Activated CD4-positive, alpha-beta T cell treated with anti-CD3 and anti-CD28 coated beads, Interleukin-2, amount 50 U/mL, for 1 hour (primary cell): Measurements from ENCODE around the gene IFITM2.
A peak's percentile ranks its signal among the peaks of the same experiment; 100 is the strongest.
"Not testable (repeated sequence)": the region's sequence is repeated elsewhere in the genome, so short reads cannot be mapped to it uniquely, and the experiment has no call there.

Experiments used
- DNase-seq: peaks from one replicate; pipeline ENCODE4 v3.0.0-alpha.2; 2020

The IFITM2 gene

GRCh38 chr11:293852-294661 is 13.6 kb upstream of the IFITM2 start:
- no peak for DNase-seq

- DNase-seq, result no peak
Observed at GRCh38 chr11:294780-295179, 12.8 kb upstream of the IFITM2 start.

GRCh38 chr11:295351-296170 is 12.1 kb upstream of the IFITM2 start:
- no peak for DNase-seq

DNA sequence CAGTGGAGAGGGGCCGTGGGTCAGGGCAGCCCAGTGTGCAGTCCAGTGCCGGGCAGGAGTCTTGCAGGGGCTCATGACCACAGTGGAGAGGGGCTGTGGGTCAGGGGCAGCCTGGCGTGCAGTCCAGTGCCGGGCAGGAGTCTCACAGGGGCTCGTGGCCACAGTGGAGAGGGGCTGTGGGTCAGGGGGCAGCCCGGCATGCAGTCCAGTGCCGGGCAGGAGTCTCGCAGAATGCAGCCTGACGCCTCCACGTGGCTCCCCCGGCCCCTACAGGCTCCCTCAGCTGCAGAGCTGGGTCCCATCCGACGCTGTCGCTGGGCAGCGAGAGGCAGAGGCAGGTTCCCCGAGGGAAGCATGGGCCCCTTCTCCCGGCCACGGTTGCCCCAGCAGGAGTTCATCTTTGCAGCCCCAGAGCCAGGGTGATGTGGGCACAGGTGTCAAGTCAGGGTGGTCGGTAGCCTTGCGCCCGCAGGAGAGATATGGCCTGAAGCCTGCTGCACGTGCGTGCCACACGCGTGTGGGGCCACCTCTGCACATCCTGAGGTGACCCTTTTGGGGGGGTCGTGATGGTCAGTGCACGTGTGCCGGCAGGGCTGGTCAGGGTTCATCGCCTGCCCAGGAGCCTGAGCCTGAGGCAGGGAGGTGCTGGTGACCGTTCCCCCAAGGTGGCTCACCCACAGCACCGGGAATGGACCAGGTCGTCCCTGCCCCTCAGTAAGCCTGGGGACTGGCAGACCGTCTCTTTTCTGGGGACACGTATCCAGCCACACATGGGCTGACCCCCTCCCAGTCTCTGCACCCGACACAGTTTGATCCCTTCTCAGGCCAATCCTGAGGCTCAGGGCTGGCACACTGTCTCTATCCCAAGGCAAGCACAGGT is 11.2 kb upstream of the IFITM2 start:
- DNase-seq, result no peak

- no peak for DNase-seq
Observed at GRCh38 chr11:297051-297585, 10.5 kb upstream of the IFITM2 start.

GRCh38 chr11:297586-298405 is 9.8 kb upstream of the IFITM2 start:
- DNase-seq, result no peak

DNA sequence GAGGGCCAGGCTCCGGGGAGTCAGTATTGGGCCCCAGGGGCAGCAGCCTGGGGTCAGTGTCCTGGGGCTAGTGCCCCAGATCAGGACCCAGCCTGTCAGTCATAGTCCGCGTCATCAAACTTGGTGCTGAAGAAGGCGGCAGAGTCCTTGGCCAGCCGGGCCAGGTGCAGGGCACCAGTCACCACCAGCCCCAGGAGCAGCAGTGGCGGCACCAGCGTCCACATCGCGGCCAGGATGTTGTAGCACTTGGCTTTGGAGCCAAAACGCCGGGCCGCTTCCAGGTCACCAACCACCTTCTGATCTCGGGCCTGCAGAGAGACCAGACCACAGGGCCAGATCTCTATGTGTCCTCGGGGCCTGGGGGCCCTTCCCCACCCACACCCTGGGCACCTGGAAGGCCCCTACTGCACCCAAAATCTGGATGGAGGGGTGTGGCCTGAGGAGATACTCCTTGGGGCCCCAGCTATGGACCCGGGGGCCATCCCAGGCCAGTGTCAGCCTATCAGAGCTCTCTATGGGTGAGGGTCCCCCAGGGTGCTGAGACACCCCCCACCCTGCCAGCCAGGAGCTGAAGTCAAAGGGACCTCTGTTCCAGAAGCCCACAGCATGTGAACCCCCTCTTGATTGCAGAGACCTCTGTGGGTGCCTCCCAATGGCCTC is 9.1 kb upstream of the IFITM2 start:
- DNase-seq, result no peak

GRCh38 chr11:299081-299891 is 8.3 kb upstream of the IFITM2 start, which contains the start of gene IFITM5:
IFITM5 (minus strand) TSS chr11:299526; CDS start chr11:299490, 36 bp downstream.
- DNase-seq, result no peak

DNA sequence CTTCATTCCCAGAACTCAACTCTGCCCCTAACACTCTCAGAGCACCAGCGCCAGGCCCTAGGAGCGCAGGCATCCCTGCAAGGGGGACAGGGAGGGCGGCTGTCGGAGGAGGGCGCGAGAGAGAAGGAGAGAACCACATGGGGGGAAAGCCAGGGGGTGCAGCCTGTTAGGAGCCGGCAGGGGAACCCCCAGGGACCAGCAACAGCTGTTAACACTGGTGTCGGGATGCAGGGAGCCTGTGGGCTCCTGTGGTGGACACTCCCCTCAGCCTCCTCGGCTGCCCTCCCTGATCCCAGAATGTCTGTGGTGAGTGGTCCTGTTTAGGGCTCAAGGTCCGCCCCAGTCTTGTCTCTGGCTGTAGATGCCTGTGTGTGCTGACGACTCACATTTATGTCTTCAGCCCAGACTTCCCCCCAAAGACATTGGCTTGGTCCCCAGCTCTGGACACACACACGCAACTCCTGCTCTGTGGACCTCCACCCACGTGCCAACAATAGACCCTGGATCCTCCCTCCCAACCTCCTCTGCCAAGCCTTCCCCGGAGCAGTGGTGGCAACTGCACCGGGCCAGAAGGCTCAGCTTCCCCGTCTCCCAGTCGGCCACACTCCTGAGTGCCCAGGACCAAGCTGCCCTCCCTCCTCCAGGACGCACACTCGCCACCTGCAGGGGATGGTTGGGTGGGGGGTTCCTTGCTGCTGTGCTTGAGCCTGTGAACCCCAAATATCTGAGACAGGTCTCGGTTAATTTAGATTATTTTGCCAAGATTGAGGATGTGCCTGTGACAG is 7.5 kb upstream of the IFITM2 start:
- no peak for DNase-seq

DNA sequence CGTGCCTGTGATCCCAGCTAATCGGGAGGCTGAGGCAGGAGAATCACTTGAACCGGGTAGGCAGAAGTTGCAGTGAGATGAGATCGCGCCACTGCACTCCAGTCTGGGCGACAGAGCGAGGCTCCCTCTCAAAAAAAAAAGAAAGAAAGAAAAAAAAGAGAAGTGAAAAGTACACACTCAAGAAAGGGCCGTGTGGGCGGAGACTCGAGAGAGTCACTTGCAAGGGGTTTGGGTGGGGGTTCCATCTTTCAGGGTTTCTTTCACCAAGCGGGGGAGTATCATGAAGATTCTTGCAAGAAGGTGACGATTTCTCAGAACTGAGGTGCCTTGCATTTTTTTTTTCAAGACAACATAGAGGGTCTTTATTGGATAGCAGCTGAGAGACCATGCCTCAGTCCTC is 4.3 kb upstream of the IFITM2 start:
- no peak for DNase-seq

- DNase-seq, result no peak
Observed at GRCh38 chr11:304061-304506, 3.5 kb upstream of the IFITM2 start.

DNA sequence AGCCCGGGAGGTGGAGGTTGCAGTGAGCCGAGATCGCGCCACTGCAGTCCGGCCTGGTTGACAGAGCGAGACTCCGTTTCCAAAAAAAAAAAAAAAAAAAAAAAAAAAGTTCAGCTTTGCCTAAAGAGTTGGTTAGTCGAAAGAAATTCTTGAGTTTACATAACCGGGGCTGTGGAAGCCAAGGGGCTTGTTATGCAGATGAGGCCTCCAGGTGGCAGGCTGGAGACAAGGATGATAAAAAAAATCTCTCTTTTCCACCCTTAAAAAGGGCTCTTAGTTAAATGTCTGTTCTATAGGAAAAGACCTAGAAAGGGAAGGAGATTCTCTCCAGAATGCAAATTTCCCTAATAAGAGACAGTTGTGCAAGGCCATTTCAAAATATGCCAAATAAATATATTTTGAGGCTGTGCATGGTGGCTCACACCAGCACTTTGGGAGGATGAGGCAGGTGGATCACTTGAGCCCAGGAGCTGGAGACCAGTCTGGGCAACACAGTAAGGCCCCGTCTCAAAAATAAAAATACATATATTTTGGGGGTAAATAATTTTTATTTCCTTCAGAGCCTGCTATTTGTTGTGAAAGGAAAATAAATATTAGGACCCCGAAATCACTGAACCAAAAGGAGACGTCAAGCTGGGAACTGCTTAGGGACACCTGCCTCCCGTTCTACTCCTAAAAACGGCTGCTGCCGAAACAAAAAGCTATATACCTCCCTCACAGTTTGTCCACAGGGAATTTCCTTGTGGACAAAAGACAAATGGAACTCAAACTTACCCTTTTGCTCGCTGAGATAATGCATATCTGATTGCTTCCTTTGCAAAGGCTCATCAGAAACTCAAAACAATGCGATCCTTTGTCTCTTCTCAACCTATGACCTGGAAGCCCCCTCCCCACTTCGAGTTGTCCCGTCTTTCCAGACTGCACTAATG is 2.4 kb upstream of the IFITM2 start:
- DNase-seq, result peak; percentile 63

DNA sequence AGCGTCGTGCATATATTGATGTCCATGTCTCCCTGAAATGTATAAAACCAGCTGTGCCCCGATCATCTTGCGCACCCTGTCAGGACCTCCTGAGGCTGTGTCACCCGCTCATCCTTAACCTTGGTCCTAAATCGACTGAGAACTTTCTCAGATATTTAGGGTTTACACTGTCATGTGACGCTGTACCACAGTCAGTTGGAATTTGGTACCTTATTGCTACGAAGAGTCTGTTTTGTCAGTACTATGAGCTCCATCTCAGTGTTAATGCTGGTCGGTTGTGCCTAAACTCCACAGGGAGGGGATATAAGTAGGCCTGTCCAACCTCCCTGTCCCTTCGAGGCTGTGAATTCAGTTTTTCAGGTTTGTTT is 1.8 kb upstream of the IFITM2 start:
- DNase-seq, result no peak

GRCh38 chr11:306645-307371 is 808 bp upstream of the IFITM2 start:
- no peak for DNase-seq

- not testable (repeated sequence) for DNase-seq
Observed at GRCh38 chr11:308740-309665, 1.4 kb downstream of the IFITM2 start.

- not testable (repeated sequence) for DNase-seq
Observed at GRCh38 chr11:309979-310572, 2.5 kb downstream of the IFITM2 start.
